ENCODE results near the gene SMARCE1.

DNA sequence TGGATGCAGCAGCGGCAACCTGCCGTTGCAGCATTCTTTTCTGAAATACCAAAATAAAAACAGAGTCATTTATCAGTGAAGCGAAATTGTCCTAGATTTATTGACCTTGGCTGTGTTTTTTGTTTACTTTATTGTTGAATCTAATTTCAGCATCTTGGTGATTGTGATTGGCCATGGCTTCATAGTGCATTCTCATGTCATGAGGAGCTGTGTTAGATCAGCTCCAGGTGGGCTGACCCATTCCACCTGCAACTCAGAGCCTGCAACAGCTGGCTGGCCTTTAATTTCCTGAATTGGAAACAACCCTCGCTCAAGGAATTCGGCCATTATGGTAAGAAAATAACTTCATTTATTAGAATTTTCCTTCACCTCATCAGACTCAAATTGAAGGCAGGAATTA, 39.5 kb upstream of the SMARCE1 start:
- TF ChIP-seq, protein P1, sequence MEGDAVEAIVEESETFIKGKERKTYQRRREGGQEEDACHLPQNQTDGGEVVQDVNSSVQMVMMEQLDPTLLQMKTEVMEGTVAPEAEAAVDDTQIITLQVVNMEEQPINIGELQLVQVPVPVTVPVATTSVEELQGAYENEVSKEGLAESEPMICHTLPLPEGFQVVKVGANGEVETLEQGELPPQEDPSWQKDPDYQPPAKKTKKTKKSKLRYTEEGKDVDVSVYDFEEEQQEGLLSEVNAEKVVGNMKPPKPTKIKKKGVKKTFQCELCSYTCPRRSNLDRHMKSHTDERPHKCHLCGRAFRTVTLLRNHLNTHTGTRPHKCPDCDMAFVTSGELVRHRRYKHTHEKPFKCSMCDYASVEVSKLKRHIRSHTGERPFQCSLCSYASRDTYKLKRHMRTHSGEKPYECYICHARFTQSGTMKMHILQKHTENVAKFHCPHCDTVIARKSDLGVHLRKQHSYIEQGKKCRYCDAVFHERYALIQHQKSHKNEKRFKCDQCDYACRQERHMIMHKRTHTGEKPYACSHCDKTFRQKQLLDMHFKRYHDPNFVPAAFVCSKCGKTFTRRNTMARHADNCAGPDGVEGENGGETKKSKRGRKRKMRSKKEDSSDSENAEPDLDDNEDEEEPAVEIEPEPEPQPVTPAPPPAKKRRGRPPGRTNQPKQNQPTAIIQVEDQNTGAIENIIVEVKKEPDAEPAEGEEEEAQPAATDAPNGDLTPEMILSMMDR (IDR thresholded peaks at IDR 0.05; ENCODE audit: low read length) = no peak
- TF ChIP-seq EZH2 (IDR thresholded peaks at IDR 0.05; ENCODE audit: borderline replicate concordance, low read length) = no peak

Data from OCI-LY1 (cell line).